Right lobe of liver (tissue), 4 donors: ENCODE results near the gene ULK2.

Source experiments
- POLR2A ChIP-seq: fragments of 450-650 bp; IDR thresholded peaks from one replicate; pipeline ENCODE4 v1.6.1; 2017; ENCODE audit warnings: antibody characterized with exemption, mild to moderate bottlenecking
- TF ChIP-seq, protein P1 (sequence below), 4 donors: fragments of 200-600 bp in 3 of 4; fragments of 450-650 bp in 1 of 4; IDR thresholded peaks; one replicate each; pipeline versions ENCODE4 v1.5.1 to v1.8.0; 2016 to 2022; ENCODE audit warnings: antibody characterized with exemption in 4 of 4, mild to moderate bottlenecking in 2 of 4
- donor health status: DM: no; HTN: no; CAD: no.
- donor health status: DM: no; HTN: no; CAD: no.
- donor health status: DM: no; HTN: yes; CAD: no.

DNA sequence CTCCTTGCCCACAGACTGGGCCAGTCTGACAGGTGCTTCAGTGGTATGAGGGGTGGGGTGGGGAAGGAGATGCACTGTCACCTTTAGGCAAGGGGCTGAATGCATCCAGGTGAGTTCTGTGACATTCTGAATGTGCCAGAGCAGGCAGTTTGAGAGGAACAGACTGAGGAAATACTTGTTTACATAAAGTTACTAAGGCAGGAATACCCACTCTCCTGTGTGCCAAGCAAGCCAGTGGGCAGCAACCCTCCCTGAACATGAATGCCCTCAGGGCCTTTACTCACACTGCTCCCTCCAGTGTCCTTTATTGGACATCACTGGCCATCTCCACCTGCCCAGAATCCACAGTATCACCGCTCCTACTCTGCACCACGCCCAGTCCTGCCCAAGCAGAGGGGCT lies 33.1 kb upstream of the ULK2 start:
- TF ChIP-seq POLR2A = no peak
- TF ChIP-seq, protein P1, sequence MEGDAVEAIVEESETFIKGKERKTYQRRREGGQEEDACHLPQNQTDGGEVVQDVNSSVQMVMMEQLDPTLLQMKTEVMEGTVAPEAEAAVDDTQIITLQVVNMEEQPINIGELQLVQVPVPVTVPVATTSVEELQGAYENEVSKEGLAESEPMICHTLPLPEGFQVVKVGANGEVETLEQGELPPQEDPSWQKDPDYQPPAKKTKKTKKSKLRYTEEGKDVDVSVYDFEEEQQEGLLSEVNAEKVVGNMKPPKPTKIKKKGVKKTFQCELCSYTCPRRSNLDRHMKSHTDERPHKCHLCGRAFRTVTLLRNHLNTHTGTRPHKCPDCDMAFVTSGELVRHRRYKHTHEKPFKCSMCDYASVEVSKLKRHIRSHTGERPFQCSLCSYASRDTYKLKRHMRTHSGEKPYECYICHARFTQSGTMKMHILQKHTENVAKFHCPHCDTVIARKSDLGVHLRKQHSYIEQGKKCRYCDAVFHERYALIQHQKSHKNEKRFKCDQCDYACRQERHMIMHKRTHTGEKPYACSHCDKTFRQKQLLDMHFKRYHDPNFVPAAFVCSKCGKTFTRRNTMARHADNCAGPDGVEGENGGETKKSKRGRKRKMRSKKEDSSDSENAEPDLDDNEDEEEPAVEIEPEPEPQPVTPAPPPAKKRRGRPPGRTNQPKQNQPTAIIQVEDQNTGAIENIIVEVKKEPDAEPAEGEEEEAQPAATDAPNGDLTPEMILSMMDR (IDR thresholded peaks at IDR 0.05) = no peak
